Cardiac fibroblast (primary cell): ENCODE data around the gene PCYT1B.

Source experiments
- DNase-seq, 2 donors: peaks; one replicate each; pipeline versions ENCODE4 v3.0.0 to v3.0.0-alpha.2; 2010; ENCODE audit warnings: low read depth in 2 of 2
- H3K4me3 ChIP-seq, 2 donors: replicated peaks in 1 of 2; 1 replicate in 1 of 2; 2 replicates in 1 of 2; pipeline ENCODE4 v1.5.1; 2011; ENCODE audit warnings: low read depth in 2 of 2, low read length in 2 of 2, mild to moderate bottlenecking in 2 of 2, moderate library complexity in 1 of 2
- TF ChIP-seq, protein P1 (sequence below): IDR thresholded peaks from one replicate; pipeline ENCODE4 v1.5.1; 2011; ENCODE audit warnings: low read depth, mild to moderate bottlenecking, low read length, inconsistent platforms

PCYT1B gene

DNA sequence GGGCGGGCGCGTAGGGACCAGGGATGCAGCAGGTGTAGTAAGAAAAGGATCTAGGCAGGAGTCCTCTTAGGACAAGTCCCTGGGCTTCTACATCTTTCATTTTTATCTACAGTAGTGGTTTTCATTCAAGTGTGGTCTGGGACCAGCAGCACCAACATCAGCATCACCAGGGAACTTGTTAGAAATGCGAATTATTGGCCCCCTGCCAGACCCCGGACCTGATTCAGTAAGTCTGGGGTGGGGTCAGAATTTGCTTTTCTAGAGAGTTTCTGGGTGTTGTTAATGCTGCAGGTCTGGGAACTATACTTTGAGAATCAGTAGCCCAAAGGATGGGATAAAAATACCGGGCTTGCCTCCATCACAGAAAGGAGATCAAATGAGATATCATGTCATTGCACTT is 1.3 kb upstream of the PCYT1B start:
- H3K4me3 ChIP-seq, result no peak overlapping the region
- DNase-seq, result no peak
- TF ChIP-seq, protein P1, sequence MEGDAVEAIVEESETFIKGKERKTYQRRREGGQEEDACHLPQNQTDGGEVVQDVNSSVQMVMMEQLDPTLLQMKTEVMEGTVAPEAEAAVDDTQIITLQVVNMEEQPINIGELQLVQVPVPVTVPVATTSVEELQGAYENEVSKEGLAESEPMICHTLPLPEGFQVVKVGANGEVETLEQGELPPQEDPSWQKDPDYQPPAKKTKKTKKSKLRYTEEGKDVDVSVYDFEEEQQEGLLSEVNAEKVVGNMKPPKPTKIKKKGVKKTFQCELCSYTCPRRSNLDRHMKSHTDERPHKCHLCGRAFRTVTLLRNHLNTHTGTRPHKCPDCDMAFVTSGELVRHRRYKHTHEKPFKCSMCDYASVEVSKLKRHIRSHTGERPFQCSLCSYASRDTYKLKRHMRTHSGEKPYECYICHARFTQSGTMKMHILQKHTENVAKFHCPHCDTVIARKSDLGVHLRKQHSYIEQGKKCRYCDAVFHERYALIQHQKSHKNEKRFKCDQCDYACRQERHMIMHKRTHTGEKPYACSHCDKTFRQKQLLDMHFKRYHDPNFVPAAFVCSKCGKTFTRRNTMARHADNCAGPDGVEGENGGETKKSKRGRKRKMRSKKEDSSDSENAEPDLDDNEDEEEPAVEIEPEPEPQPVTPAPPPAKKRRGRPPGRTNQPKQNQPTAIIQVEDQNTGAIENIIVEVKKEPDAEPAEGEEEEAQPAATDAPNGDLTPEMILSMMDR, result no peak

DNA sequence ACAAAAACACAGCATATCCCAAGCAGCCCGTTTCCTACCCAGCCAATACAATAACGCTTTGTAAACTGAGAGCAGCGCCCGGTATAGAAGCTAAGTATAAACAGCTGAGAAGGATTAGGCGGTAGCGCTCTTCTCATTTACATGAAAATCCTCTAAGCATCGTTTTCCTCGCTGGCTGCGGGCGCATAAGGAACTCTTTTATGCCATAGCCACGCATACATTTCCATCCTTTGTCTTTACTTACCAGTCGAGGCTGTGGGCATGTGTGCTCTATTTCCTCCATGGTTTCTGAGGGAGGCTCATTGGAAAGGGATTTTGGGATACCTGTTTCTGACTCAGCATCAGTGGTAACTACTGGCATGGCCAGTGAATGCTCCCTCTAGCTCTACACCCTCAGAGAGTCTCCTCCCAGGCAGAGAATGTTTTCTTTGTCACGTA is 383 bp downstream of the PCYT1B start:
- peak overlapping the region in 1 of 2 donors; percentile 4 for H3K4me3 ChIP-seq
- TF ChIP-seq, protein P1, result no peak
- peak; percentile 1 to 9 for DNase-seq

DNA sequence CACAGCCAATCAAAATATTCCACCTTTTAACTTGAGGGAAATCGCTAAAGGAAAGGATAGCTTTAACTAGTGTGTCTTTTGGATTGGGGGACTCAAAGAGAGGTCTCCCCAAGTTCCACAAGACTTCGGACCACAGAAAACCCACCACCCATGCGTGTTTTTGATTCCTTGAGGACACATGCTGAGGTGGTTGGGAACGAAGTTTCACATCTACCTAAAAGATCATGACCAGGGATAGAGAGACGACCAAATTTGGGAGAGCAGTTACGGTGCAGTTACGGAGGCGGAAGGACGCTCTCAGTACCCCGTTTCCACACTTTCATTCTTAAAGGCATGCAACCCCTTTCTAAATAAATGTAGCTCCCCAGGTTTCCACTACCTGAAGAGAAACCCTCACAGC is 1.1 kb downstream of the PCYT1B start:
- TF ChIP-seq, protein P1, result no peak
- no peak for DNase-seq
- no peak overlapping the region for H3K4me3 ChIP-seq

DNA sequence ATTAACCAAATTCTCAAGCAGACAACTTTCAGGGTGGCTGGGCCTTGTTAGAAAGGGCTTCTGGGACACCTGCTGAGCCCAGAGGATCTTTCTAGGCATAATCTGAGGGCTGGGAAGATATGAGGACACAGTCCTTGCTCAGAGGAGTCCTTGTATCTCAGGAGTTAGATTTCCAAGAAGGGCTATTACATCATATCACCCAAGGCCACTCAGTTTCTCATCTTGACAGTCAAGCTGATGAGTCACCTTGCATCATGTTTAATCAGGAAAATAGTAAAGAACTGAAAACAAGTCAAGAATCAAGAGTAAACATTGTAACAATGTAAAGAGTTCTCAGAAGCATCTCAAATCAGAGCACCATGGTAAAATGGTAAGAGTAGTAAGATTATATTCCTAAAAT is 4.0 kb downstream of the PCYT1B start:
- TF ChIP-seq, protein P1, result no peak
- DNase-seq, result peak in 1 of 2 donors; percentile 10
- H3K4me3 ChIP-seq, result no peak overlapping the region

DNA sequence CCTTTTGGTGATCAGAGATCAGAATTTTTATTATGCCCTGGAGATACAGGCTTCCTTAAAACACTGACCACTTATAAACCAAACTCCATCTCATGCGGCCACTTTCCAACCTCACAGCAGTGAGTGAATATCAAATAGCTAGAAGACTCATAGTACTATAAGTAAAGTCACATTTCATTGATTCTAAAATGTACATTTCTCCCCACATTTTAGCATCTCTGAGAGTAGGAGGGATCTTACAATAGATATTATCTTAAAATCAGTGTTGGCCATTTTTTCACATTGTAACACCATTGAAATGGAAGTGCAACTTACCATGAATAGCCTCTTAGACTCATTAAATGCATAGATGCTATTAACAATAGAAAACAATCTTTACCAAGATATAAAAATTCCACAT is 17.4 kb downstream of the PCYT1B start:
- H3K4me3 ChIP-seq, result no peak overlapping the region
- TF ChIP-seq, protein P1, result no peak
- no peak for DNase-seq

DNA sequence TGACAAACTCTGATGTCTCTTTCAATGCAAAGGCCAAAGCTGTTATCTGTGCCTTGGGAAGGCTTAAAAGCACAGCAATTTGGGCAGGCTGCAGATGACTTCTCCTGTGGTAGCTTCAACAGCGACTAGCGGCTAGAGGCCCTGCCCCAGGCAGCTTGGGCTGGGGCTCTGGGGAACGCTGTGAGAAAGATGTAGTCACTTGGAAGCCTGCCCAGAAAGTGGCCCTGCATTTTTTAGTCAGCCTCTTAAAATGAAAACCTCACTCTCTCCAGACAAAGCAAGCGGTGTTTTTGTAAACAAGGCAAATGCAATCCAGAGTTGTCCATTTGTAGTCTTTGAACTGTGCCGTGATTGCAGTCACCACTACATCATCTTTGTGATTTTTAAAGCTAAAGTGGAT is 27.5 kb downstream of the PCYT1B start:
- peak; percentile 49 to 73 for DNase-seq
- H3K4me3 ChIP-seq, result no peak overlapping the region
- TF ChIP-seq, protein P1, result no peak

DNA sequence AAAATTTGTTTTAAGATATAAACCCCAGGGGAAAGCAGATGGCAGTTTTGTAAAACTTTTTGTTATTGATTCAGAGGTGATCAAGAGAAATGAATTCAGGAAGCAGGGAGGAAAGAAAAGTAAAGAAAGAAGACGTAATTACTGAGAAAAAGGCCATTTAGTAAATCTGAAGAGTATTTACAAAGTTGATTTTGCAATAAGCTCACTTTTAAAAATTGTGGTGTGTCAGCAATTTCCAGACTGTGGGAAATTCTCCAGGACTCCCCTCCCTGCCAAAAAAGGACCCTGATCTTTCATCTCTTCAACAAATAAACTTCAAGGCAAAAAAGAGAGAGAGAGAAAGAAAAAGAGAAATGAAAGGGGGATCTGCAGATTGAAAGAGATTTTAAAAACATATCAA is 36.6 kb downstream of the PCYT1B start:
- H3K4me3 ChIP-seq, result no peak overlapping the region
- DNase-seq, result no peak
- TF ChIP-seq, protein P1, result no peak
